Activated T-helper 1 cell treated with anti-CD3 and anti-CD28 coated beads, Interleukin-12 subunit alpha, Interleukin-12 subunit beta, Interleukin-2, Interleukin-4 antibody, amounts not matched to agents 30 ng/mL and 10 ng/mL and 1 ng/mL, durations not matched to agents 14 hours and 24 hours and 36 hours (primary cell): ENCODE measurements around the gene EIF4G1. TPM values are rescaled to one million over a fixed set of nuclear protein-coding genes. Genes with fewer than 3 reads are reported as not detected.

Source experiments
- DNase-seq: peaks from one replicate; pipeline ENCODE4 v3.0.0; 2021; ENCODE audit warnings: low spot score
- H3K27ac Mint-ChIP-seq: one replicate; pipeline ENCODE4 v1.8.0; 2021; ENCODE audit warnings: mild to moderate bottlenecking, mixed read lengths
- H3K27me3 Mint-ChIP-seq: one replicate; pipeline ENCODE4 v1.8.0; 2022; ENCODE audit warnings: mild to moderate bottlenecking, moderate library complexity, mixed read lengths; ENCODE audit not compliant: insufficient read depth
- H3K36me3 Mint-ChIP-seq: one replicate; pipeline ENCODE4 v1.8.0; 2021; ENCODE audit warnings: low read depth, mixed read lengths
- H3K4me1 Mint-ChIP-seq: one replicate; pipeline ENCODE4 v1.8.0; 2021; ENCODE audit warnings: low read depth, mixed read lengths
- H3K4me3 Mint-ChIP-seq: one replicate; pipeline ENCODE4 v1.8.0; 2021; ENCODE audit warnings: mild to moderate bottlenecking, moderate library complexity, mixed read lengths
- H3K9me3 Mint-ChIP-seq: one replicate; pipeline ENCODE4 v1.8.0; 2021; ENCODE audit warnings: mixed read lengths
- intact Hi-C: fragments of 100-400 bp; cut with micrococcal nuclease; formaldehyde crosslinking; loops from one replicate; pipeline ENCODE4 v1.15.1; 2024
- total RNA-seq: library from RNA; stranded (reverse); gene quantifications from 2 replicates; pipeline ENCODE4 v1.2.3, GENCODE V29; 2022

EIF4G1 gene
- total RNA-seq, 1 donor from 2014 or later, result 706 TPM

GRCh38 chr3:184328516-184328915 is 14.1 kb downstream of the EIF4G1 start:
- peaks cover 86% of the 10 kb centered on the region for H3K36me3 Mint-ChIP-seq
- no peaks in the 10 kb centered on the region for H3K27me3 Mint-ChIP-seq
- DNase-seq, result no peak
- H3K9me3 Mint-ChIP-seq, result no peaks in the 10 kb centered on the region
- intact Hi-C loops, result no loop called here
- no peak overlapping the region for H3K4me3 Mint-ChIP-seq
- H3K27ac Mint-ChIP-seq, result no peak overlapping the region
- peaks cover 38% of the 10 kb centered on the region for H3K4me1 Mint-ChIP-seq

GRCh38 chr3:184332370-184333090 is 18.1 kb downstream of the EIF4G1 start:
- Mint-ChIP-seq H3K4me1 (peaks cover 53% of the 10 kb centered on the region), H3K36me3 (peaks cover 67% of the 10 kb centered on the region), H3K4me3 (no peak overlapping the region), H3K9me3 (no peaks in the 10 kb centered on the region), H3K27me3 (peaks cover 2% of the 10 kb centered on the region), H3K27ac (peak overlapping the region; percentile 92)
- intact Hi-C loops, result no loop called here
- DNase-seq, result no peak

GRCh38 chr3:184333190-184333589 is 18.8 kb downstream of the EIF4G1 start:
- no peak for DNase-seq
- Mint-ChIP-seq H3K36me3 (peaks cover 67% of the 10 kb centered on the region), H3K4me3 (no peak overlapping the region), H3K27ac (peak overlapping the region; percentile 92), H3K27me3 (peaks cover 2% of the 10 kb centered on the region), H3K4me1 (peaks cover 59% of the 10 kb centered on the region), H3K9me3 (no peaks in the 10 kb centered on the region)
- intact Hi-C loops, result no loop called here

GRCh38 chr3:184333700-184334099 is 19.3 kb downstream of the EIF4G1 start:
- intact Hi-C loops, result loop anchor here (1.0 kb wide), 1 partner anchor 34 kb away; the partner anchor contains the start of gene PSMD2
- Mint-ChIP-seq H3K27me3 (peaks cover 2% of the 10 kb centered on the region), H3K9me3 (no peaks in the 10 kb centered on the region), H3K4me1 (peaks cover 59% of the 10 kb centered on the region), H3K27ac (peak overlapping the region; percentile 92), H3K4me3 (no peak overlapping the region), H3K36me3 (peaks cover 62% of the 10 kb centered on the region)
- no peak for DNase-seq

- H3K27ac Mint-ChIP-seq, result peak overlapping the region; percentile 92
- peak; percentile 20 for DNase-seq
- intact Hi-C loops, result loop anchor here (1.0 kb wide), 2 partner anchors 20 to 35 kb away; partner anchors contain the start of genes EIF4G1 and PSMD2
- H3K9me3 Mint-ChIP-seq, result no peaks in the 10 kb centered on the region
- peak overlapping the region; percentile 57 for H3K4me3 Mint-ChIP-seq
- H3K4me1 Mint-ChIP-seq, result peaks cover 57% of the 10 kb centered on the region
- peaks cover 2% of the 10 kb centered on the region for H3K27me3 Mint-ChIP-seq
- H3K36me3 Mint-ChIP-seq, result peaks cover 56% of the 10 kb centered on the region
These were observed 20.2 kb downstream of the EIF4G1 start for GRCh38 chr3:184334470-184335158.

GRCh38 chr3:184335291-184335660 is 20.9 kb downstream of the EIF4G1 start:
- DNase-seq, result no peak
- H3K9me3 Mint-ChIP-seq, result no peaks in the 10 kb centered on the region
- intact Hi-C loops, result loop anchor here (1.0 kb wide), 1 partner anchor 21 kb away; the partner anchor contains the start of gene EIF4G1
- H3K4me1 Mint-ChIP-seq, result peaks cover 54% of the 10 kb centered on the region
- peaks cover 2% of the 10 kb centered on the region for H3K27me3 Mint-ChIP-seq
- peak overlapping the region; percentile 87 for H3K4me3 Mint-ChIP-seq
- peaks cover 52% of the 10 kb centered on the region for H3K36me3 Mint-ChIP-seq
- H3K27ac Mint-ChIP-seq, result peak overlapping the region; percentile 92

- peak overlapping the region; percentile 92 for H3K27ac Mint-ChIP-seq
- DNase-seq, result peak; percentile 84
These were observed 21.5 kb downstream of the EIF4G1 start for GRCh38 chr3:184335661-184336546.

GRCh38 chr3:184336547-184337398 is 22.4 kb downstream of the EIF4G1 start:
- Mint-ChIP-seq H3K9me3 (no peaks in the 10 kb centered on the region), H3K4me1 (peaks cover 65% of the 10 kb centered on the region), H3K27ac (peak overlapping the region; percentile 88), H3K27me3 (peaks cover 2% of the 10 kb centered on the region), H3K36me3 (peaks cover 39% of the 10 kb centered on the region), H3K4me3 (peak overlapping the region; percentile 87)
- intact Hi-C loops, result loop anchor here (1.0 kb wide), 1 partner anchor 27 kb away; no protein-coding TSS in a partner anchor
- DNase-seq, result no peak

More at GRCh38 chr3:184335661-184336546, 21.5 kb downstream of the EIF4G1 start:
- no peaks in the 10 kb centered on the region for H3K9me3 Mint-ChIP-seq
- H3K4me1 Mint-ChIP-seq, result peaks cover 58% of the 10 kb centered on the region
- H3K27me3 Mint-ChIP-seq, result peaks cover 2% of the 10 kb centered on the region
- peaks cover 48% of the 10 kb centered on the region for H3K36me3 Mint-ChIP-seq
- H3K4me3 Mint-ChIP-seq, result peak overlapping the region; percentile 87
- intact Hi-C loops, result loop anchor here (1.0 kb wide), 2 partner anchors 22 to 27 kb away; partner anchors contain the start of gene EIF4G1

GRCh38 chr3:184337399-184337714 is 23.0 kb downstream of the EIF4G1 start, which contains the start of gene FAM131A:
FAM131A (plus strand) TSS chr3:184337600; CDS start chr3:184337631, 31 bp downstream.
- Mint-ChIP-seq H3K9me3 (no peaks in the 10 kb centered on the region), H3K27ac (peak within 1 kb of the TSS; percentile 88), H3K27me3 (peaks cover 2% of the 10 kb centered on the region), H3K36me3 (peaks cover 34% of the 10 kb centered on the region), H3K4me3 (peak within 1 kb of the TSS; percentile 87), H3K4me1 (peaks cover 61% of the 10 kb centered on the region)
- intact Hi-C loops, result no loop called here
- DNase-seq, result no peak

GRCh38 chr3:184337981-184338380 is 23.6 kb downstream of the EIF4G1 start:
- Mint-ChIP-seq H3K4me3 (peak overlapping the region; percentile 31), H3K27ac (no peak overlapping the region), H3K36me3 (peaks cover 30% of the 10 kb centered on the region), H3K9me3 (no peaks in the 10 kb centered on the region), H3K27me3 (peaks cover 2% of the 10 kb centered on the region), H3K4me1 (peaks cover 55% of the 10 kb centered on the region)
- DNase-seq, result no peak
- intact Hi-C loops, result no loop called here

GRCh38 chr3:184338511-184338945 is 24.1 kb downstream of the EIF4G1 start:
- intact Hi-C loops, result no loop called here
- H3K4me1 Mint-ChIP-seq, result peaks cover 49% of the 10 kb centered on the region
- peaks cover 2% of the 10 kb centered on the region for H3K27me3 Mint-ChIP-seq
- H3K36me3 Mint-ChIP-seq, result peaks cover 25% of the 10 kb centered on the region
- H3K9me3 Mint-ChIP-seq, result no peaks in the 10 kb centered on the region
- no peak for DNase-seq
- no peak overlapping the region for H3K4me3 Mint-ChIP-seq
- H3K27ac Mint-ChIP-seq, result no peak overlapping the region

- intact Hi-C loops, result no loop called here
These were observed 24.6 kb downstream of the EIF4G1 start for GRCh38 chr3:184339001-184339400.

More at GRCh38 chr3:184339001-184339400, 24.6 kb downstream of the EIF4G1 start:
- Mint-ChIP-seq H3K27me3 (peaks cover 2% of the 10 kb centered on the region), H3K36me3 (peaks cover 21% of the 10 kb centered on the region), H3K4me3 (no peak overlapping the region), H3K4me1 (peaks cover 45% of the 10 kb centered on the region), H3K27ac (no peak overlapping the region), H3K9me3 (no peaks in the 10 kb centered on the region)
- DNase-seq, result no peak
